GM12878 (cell line): ENCODE measurements around the gene DGKA. TPM values are rescaled to one million over a fixed set of nuclear protein-coding genes. Genes with fewer than 3 reads are reported as not detected.

Experiments
- ATAC-seq: fragments of 200-7000 bp; cut with Tn5 transposase; 3 replicates; pipeline ENCODE4 v1.9.1; 2020; ENCODE audit warnings: mild to moderate bottlenecking, moderate library complexity
- BruUV-seq: library from RNA; stranded (reverse); fragments of 400-500 nt; replicated peaks from 2 replicates; lab custom pipeline; 2021; lab: Mats Ljungman, UMichigan
- CTCF ChIA-PET: fragments of 300-600 bp; sonication (Branson Sonifier 250); formaldehyde crosslinking; extraction: SDS; loops from one replicate; lab custom pipeline; 2021; ENCODE audit warnings: inconsistent platforms; lab: Yijun Ruan, JAX
- POLR2A ChIA-PET: fragments of 350-600 bp; formaldehyde crosslinking; extraction: SDS; loops from one replicate; lab custom pipeline; 2021; ENCODE audit warnings: inconsistent platforms; lab: Charles Lee
- RAD21 ChIA-PET: fragments of 300-600 bp; sonication (Branson Sonifier 250); formaldehyde crosslinking; loops from one replicate; lab custom pipeline; 2023; ENCODE audit warnings: antibody characterized with exemption; ENCODE audit not compliant: unreplicated experiment; lab: Charles Lee
- SMC1A ChIA-PET: fragments of 300-600 bp; sonication (Branson Sonifier 250); formaldehyde crosslinking; loops from one replicate; lab custom pipeline; 2023; ENCODE audit not compliant: unreplicated experiment, uncharacterized antibody; lab: Charles Lee
- DNase-seq: peaks from one replicate; pipeline ENCODE4 v3.0.0-alpha.2; 2011; ENCODE audit warnings: low read depth, low spot score
- FAIRE-seq: peaks from 3 replicates; lab custom pipeline; 2011; peaks lifted over from hg19 to GRCh38; lab: Jason Lieb, UNC
- H2AFZ ChIP-seq: 2 replicates; pipeline ENCODE4 v1.6.0; 2011; ENCODE audit warnings: low read depth, low read length, control low read depth; ENCODE audit not compliant: control insufficient read depth
- H3K27ac ChIP-seq: 2 replicates; pipeline ENCODE4 v1.5.1; 2011; ENCODE audit warnings: control low read depth; ENCODE audit not compliant: control insufficient read depth, insufficient read depth
- H3K27me3 ChIP-seq, 2 experiments: replicated peaks in 1 of 2; 2 replicates each; pipeline versions ENCODE4 v1.6.0 to v1.6.1; 2011; ENCODE audit warnings: low read length in 1 of 2; ENCODE audit not compliant: control insufficient read depth in 2 of 2, insufficient read depth in 2 of 2
- H3K36me3 ChIP-seq, 2 experiments: 2 replicates each; pipeline ENCODE4 v1.5.1; 2011; ENCODE audit warnings: low read length in 1 of 2; ENCODE audit not compliant: control insufficient read depth in 2 of 2, insufficient read depth in 2 of 2
- H3K4me1 ChIP-seq: 2 replicates; pipeline ENCODE4 v1.6.1; 2011; ENCODE audit warnings: mild to moderate bottlenecking, low read length, moderate library complexity, mixed read lengths; ENCODE audit not compliant: control insufficient read depth, insufficient read depth
- H3K4me2 ChIP-seq: 2 replicates; pipeline ENCODE4 v1.6.0; 2011; ENCODE audit warnings: control low read depth; ENCODE audit not compliant: control insufficient read depth, insufficient read depth
- H3K4me3 ChIP-seq: fragments of 200-600 bp; sonication (generic); 2 replicates; pipeline ENCODE4 v1.5.1; 2016
- H3K79me2 ChIP-seq: 2 replicates; pipeline ENCODE4 v1.6.0; 2011; ENCODE audit warnings: low read length; ENCODE audit not compliant: control insufficient read depth, insufficient read depth
- H3K9ac ChIP-seq: 2 replicates; pipeline ENCODE4 v1.8.0; 2011; ENCODE audit warnings: low read length, control low read depth, mixed read lengths; ENCODE audit not compliant: control insufficient read depth, insufficient read depth
- H3K9me3 ChIP-seq: replicated peaks from 3 replicates; pipeline ENCODE4 v1.5.1; 2011; ENCODE audit warnings: mild to moderate bottlenecking, low read length; ENCODE audit not compliant: control insufficient read depth, insufficient read depth
- H4K20me1 ChIP-seq: 2 replicates; pipeline ENCODE4 v1.6.0; 2011; ENCODE audit not compliant: control insufficient read depth, insufficient read depth
- ATF2 ChIP-seq: IDR thresholded peaks from 2 replicates; pipeline ENCODE4 v1.6.1; 2012; ENCODE audit warnings: low read length, inconsistent platforms
- BCL11A ChIP-seq: IDR thresholded peaks from 2 replicates; pipeline ENCODE4 v1.6.1; 2011; ENCODE audit warnings: low read depth, low read length
- ETV6 ChIP-seq, 2 experiments: fragments of 450-650 bp in 1 of 2; IDR thresholded peaks in 1 of 2; conservative IDR thresholded peaks in 1 of 2; 2 replicates each; pipeline ENCODE4 v1.6.1; 2014; ENCODE audit warnings: antibody characterized with exemption in 1 of 2, borderline replicate concordance in 1 of 2, low read depth in 1 of 2, mild to moderate bottlenecking in 1 of 2, moderate library complexity in 1 of 2
- GATAD2B ChIP-seq: fragments of 450-650 bp; conservative IDR thresholded peaks from 2 replicates; pipeline ENCODE4 v1.6.1; 2017; ENCODE audit warnings: low read depth, mild to moderate bottlenecking, moderate library complexity
- HCFC1 ChIP-seq: fragments of 150-350 bp; IDR thresholded peaks from 2 replicates; pipeline ENCODE4 v1.6.1; 2014; ENCODE audit warnings: low read length
- IKZF1 ChIP-seq: fragments of 450-650 bp; conservative IDR thresholded peaks from 2 replicates; pipeline ENCODE4 v1.6.1; 2017; ENCODE audit warnings: antibody characterized with exemption, mild to moderate bottlenecking
- MXI1 ChIP-seq: fragments of 150-350 bp; IDR thresholded peaks from 2 replicates; pipeline ENCODE4 v1.6.1; 2011; ENCODE audit warnings: low read depth, mild to moderate bottlenecking, inconsistent platforms, low read length, improper control_type of control experiment
- NFXL1 ChIP-seq: fragments of 450-650 bp; IDR thresholded peaks from 2 replicates; pipeline ENCODE4 v1.6.1; 2017; ENCODE audit warnings: antibody characterized with exemption, mild to moderate bottlenecking, borderline replicate concordance
- NFYA ChIP-seq: IDR thresholded peaks from 2 replicates; pipeline ENCODE4 v1.6.1; 2011; ENCODE audit warnings: low read depth, mild to moderate bottlenecking, low read length, improper control_type of control experiment, borderline replicate concordance
- POLR2A ChIP-seq: IDR thresholded peaks from 2 replicates; pipeline ENCODE4 v1.6.1; 2011; ENCODE audit warnings: low read depth, mild to moderate bottlenecking, low read length
- RCOR1 ChIP-seq: conservative IDR thresholded peaks from 2 replicates; pipeline ENCODE4 v1.6.1; 2012; ENCODE audit warnings: low read depth, low read length, improper control_type of control experiment
- RELB ChIP-seq: fragments of 450-650 bp; IDR thresholded peaks from 2 replicates; pipeline ENCODE4 v1.6.1; 2017; ENCODE audit warnings: low read depth, mild to moderate bottlenecking, moderate library complexity
- SIN3A ChIP-seq: IDR thresholded peaks from 2 replicates; pipeline ENCODE4 v1.6.1; 2012; ENCODE audit warnings: low read depth, low read length, improper control_type of control experiment
- SMAD1 ChIP-seq: fragments of 450-650 bp; IDR thresholded peaks from 2 replicates; pipeline ENCODE4 v1.6.1; 2018; ENCODE audit warnings: mild to moderate bottlenecking, low read depth; ENCODE audit not compliant: partially characterized antibody
- TBL1XR1 ChIP-seq: IDR thresholded peaks from 2 replicates; pipeline ENCODE4 v1.6.1; 2012; ENCODE audit warnings: low read depth, low read length, improper control_type of control experiment
- YY1 ChIP-seq: IDR thresholded peaks from 2 replicates; pipeline ENCODE4 v1.6.1; 2011; ENCODE audit warnings: low read depth, mild to moderate bottlenecking, low read length
- ZBED1 ChIP-seq: IDR thresholded peaks from 2 replicates; pipeline ENCODE4 v1.6.1; 2016; ENCODE audit warnings: borderline replicate concordance
- ZBTB4 ChIP-seq: fragments of 450-650 bp; formaldehyde crosslinking; IDR thresholded peaks from 2 replicates; pipeline ENCODE4 v1.4.0; 2022; ENCODE audit warnings: mild to moderate bottlenecking, moderate library complexity
- ZNF207 ChIP-seq: fragments of 450-650 bp; IDR thresholded peaks from 2 replicates; pipeline ENCODE4 v1.6.1; 2014; ENCODE audit warnings: antibody characterized with exemption, mild to moderate bottlenecking, borderline replicate concordance
- WGBS: methylation state at CpG from one replicate; pipeline ENCODE4 v1.1.6; 2016; ENCODE audit warnings: low lambda C conversion rate; ENCODE audit not compliant: insufficient replicate concordance, insufficient coverage; ENCODE audit errors: missing lambda C conversion rate; 5-methylcytosine and 5-hydroxymethylcytosine counted together
- in situ Hi-C: fragments of 300-500 bp; cut with MboI; formaldehyde crosslinking; loops from 9 replicates; pipeline ENCODE4 v1.14.3; 2018; ENCODE audit warnings: mixed read lengths
- intact Hi-C: fragments of 100-400 bp; cut with micrococcal nuclease; formaldehyde crosslinking; loops from one replicate; pipeline ENCODE4 v1.14.2; 2022; ENCODE audit not compliant: unreplicated experiment
- polyA plus RNA-seq, 11 experiments: library from polyadenylated mRNA; depleted of rRNA in 4 of 11; unstranded in 6 of 11; stranded (reverse) in 5 of 11; fragments of >200 nt; fragmentation: Nextera tagmentation in 4 of 11; fragmentation: Illumina TruSeq in 1 of 11; extraction: Ambion mirVana in 4 of 11; extraction: Trizol in 1 of 11; gene quantifications; 1 replicate in 1 of 11; 2 replicates in 10 of 11; pipeline versions ENCODE4 v1.2.1 to v1.2.3, GENCODE V29; 2011 to 2016; ENCODE audit warnings: inconsistent platforms in 2 of 11, missing spikeins in 2 of 11, low read depth in 1 of 11
- total RNA-seq, 4 experiments: library from RNA; depleted of rRNA in 3 of 4; stranded (reverse); fragments of >200 nt in 3 of 4; fragmentation: Illumina TruSeq in 1 of 4; extraction: Trizol in 1 of 4; gene quantifications; 2 replicates each; pipeline versions ENCODE4 v1.2.1 to v1.2.3, GENCODE V29; 2013 to 2021

Gene DGKA
- total and polyA plus RNA-seq, 10 of the 15 experiments (the other 5 are each of a cell fraction or from before 2014, with no cell fraction given): 14.0 to 65.5 (median 37.1) TPM

GRCh38 chr12:55931317-55931779 lies 386 bp downstream of the DGKA start:
- intact Hi-C loops (loop anchor here (1.0 kb wide), 1 partner anchor 42 kb away; no protein-coding TSS in a partner anchor), in situ Hi-C loops (no loop called here)
- Histone ChIP-seq H3K4me1 (peaks cover 8% of the 10 kb centered on the region; the same call in 1 of the 2 replicates), H3K4me2 (peak overlapping the region; percentile 79), H3K27ac (peak overlapping the region; percentile 83), H3K9ac (peak overlapping the region; percentile 72), H4K20me1 (no peaks in the 10 kb centered on the region), H2AFZ (peak overlapping the region; percentile 42), H3K9me3 (no peaks in the 10 kb centered on the region), H3K79me2 (peaks cover 38% of the 10 kb centered on the region), H3K27me3 (no peaks in the 10 kb centered on the region), H3K4me3 (peak overlapping the region; percentile 99), H3K36me3 (no peaks in the 10 kb centered on the region)
- RAD21 ChIA-PET: interaction anchor here (0.6 to 5.3 kb wide), 7 partner anchors 9 to 192 kb away, joined by 4 to 25 read pairs (median 12); partner anchors contain the start of genes DNAJC14, ORMDL2, RAB5B and SARNP
- no peak for DNase-seq
- no peak for ATAC-seq
- no peak for FAIRE-seq
- SMC1A ChIA-PET: interaction anchor here (0.6 to 3.4 kb wide), 7 partner anchors 9 to 193 kb away, joined by 3 to 16 read pairs (median 4); partner anchors contain the start of genes DNAJC14, ORMDL2 and SARNP
- 0% methylated on average over 10 of the region's 10 CpGs for WGBS
- POLR2A ChIA-PET: interaction anchor here (0.5 to 7.3 kb wide), 15 partner anchors 15 to 202 kb away, joined by 3 to 66 read pairs (median 4); partner anchors contain the start of genes CD63, DNAJC14, ORMDL2 and RAB5B
- no TSS peak for BruUV-seq
- CTCF ChIA-PET: interaction anchor here (0.6 to 6.8 kb wide), 11 partner anchors 8 to 193 kb away, joined by 3 to 40 read pairs (median 5); partner anchors contain the start of gene DNAJC14
- TF ChIP-seq GATAD2B: no peak
- TF ChIP-seq ZBED1: no peak
- no peak for TF ChIP-seq ATF2
- TF ChIP-seq POLR2A: peak; percentile 9; the same call in 1 of the 2 replicates
- TF ChIP-seq YY1: no peak
- no peak for TF ChIP-seq ZBTB4 (CRISPR knock-in tag)
- no peak for TF ChIP-seq NFYA
- no peak for TF ChIP-seq RELB
- no peak for TF ChIP-seq SMAD1
- no peak for TF ChIP-seq NFXL1
- no peak for TF ChIP-seq SIN3A
- TF ChIP-seq IKZF1: 0 out of 2 replicates have a peak, but pooled peaks have one; percentile 27
- TF ChIP-seq BCL11A: no peak
- no peak for TF ChIP-seq MXI1
- 0 out of 2 replicates have a peak, but pooled peaks have one; percentile 28 for TF ChIP-seq HCFC1
- no peak for TF ChIP-seq ETV6 (conservative IDR thresholded peaks at IDR 0.05 in 1 of 2, IDR thresholded peaks at IDR 0.05 in 1 of 2; ENCODE audit: borderline replicate concordance in 1 of 2, low read depth in 1 of 2)
- 0 out of 2 replicates have a peak, but pooled peaks have one; percentile 39 for TF ChIP-seq ZNF207
- TF ChIP-seq TBL1XR1: no peak
- no peak for TF ChIP-seq RCOR1
